Fibroblast of lung (primary cell): ENCODE results near the gene RGS1.

ENCODE experiments used
- EZH2 ChIP-seq: IDR thresholded peaks from 2 replicates; pipeline ENCODE4 v1.5.1; 2012; ENCODE audit warnings: low read length, control low read depth, mild to moderate bottlenecking; ENCODE audit errors: missing control alignments
- TF ChIP-seq, protein P1 (sequence below), 2 donors: IDR thresholded peaks in 1 of 2; conservative IDR thresholded peaks in 1 of 2; 1 replicate in 1 of 2; 2 replicates in 1 of 2; pipeline ENCODE4 v1.5.1; 2011 to 2012; ENCODE audit warnings: low read length in 2 of 2, control low read depth in 1 of 2, inconsistent platforms in 1 of 2, low read depth in 1 of 2, mild to moderate bottlenecking in 1 of 2

GRCh38 chr1:192592517-192592916 lies 16.9 kb downstream of the RGS1 start:
- TF ChIP-seq, protein P1, sequence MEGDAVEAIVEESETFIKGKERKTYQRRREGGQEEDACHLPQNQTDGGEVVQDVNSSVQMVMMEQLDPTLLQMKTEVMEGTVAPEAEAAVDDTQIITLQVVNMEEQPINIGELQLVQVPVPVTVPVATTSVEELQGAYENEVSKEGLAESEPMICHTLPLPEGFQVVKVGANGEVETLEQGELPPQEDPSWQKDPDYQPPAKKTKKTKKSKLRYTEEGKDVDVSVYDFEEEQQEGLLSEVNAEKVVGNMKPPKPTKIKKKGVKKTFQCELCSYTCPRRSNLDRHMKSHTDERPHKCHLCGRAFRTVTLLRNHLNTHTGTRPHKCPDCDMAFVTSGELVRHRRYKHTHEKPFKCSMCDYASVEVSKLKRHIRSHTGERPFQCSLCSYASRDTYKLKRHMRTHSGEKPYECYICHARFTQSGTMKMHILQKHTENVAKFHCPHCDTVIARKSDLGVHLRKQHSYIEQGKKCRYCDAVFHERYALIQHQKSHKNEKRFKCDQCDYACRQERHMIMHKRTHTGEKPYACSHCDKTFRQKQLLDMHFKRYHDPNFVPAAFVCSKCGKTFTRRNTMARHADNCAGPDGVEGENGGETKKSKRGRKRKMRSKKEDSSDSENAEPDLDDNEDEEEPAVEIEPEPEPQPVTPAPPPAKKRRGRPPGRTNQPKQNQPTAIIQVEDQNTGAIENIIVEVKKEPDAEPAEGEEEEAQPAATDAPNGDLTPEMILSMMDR (conservative IDR thresholded peaks at IDR 0.05 in 1 of 2, IDR thresholded peaks at IDR 0.05 in 1 of 2; ENCODE audit: low read depth in 1 of 2, low read length in 2 of 2): no peak
- TF ChIP-seq EZH2: no peak
